GDM1 (cell line): Measurements from ENCODE around the gene CRYBA1.

Experiments used
- DNase-seq: peaks from one replicate; lab custom pipeline; 2025; lab: John Stamatoyannopoulos, UW

Gene CRYBA1

DNA sequence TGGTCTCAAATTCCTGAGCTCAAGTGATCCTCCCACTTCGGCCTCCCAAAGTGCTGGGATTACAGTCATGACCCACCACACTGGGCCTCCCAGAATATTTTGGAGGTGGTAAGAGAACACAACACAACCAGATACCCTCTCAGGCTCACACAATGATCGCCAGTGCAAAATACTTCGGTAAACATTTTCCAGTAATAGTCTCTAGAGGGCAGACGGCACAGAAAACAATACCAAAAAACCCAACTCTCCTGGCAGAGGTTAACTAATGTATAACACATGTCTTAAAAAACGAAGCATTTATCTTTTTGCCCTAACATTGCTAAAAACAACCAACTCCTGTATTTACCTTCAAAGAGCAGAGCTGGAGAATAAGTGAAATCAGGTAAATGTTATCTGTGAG is 36.8 kb downstream of the CRYBA1 start:
- no peak for DNase-seq

DNA sequence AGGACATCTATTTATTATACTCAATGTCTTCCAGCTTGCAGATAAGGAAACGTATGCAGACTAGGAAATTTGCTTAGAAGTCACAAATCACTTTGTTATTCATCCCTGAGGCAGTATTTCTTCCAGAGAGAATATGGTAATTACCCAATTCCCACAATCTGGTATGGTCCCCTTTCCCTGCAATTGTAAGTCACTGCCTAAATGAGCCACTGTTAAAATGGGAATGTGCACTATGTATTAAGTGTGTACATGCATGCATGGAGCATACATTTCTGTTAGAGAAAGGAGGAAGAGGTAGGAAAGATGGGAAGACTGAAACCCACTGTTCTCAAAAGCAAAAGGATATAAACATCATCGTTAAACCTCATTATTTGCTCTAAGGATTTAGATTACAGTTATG is 37.3 kb downstream of the CRYBA1 start:
- DNase-seq, result no peak

DNA sequence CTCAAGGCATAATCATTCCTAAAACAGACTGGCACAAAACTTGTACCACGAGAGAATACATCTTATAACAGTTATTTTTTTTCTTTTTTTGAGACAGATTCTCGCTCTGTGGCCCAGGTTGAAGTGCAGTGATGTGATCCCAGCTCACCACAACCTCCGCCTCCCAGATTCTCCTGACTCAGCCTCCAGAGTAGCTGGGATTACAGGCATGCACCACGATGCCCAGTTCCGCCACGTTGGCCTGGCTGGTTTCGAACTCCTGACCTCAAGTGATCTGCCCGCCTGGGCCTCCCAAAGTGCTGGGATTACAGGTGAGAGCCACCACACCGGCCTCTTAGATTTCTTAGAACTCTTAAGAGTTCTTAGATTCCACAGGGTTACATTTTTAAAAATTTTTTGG is 43.2 kb downstream of the CRYBA1 start:
- DNase-seq, result no peak

DNA sequence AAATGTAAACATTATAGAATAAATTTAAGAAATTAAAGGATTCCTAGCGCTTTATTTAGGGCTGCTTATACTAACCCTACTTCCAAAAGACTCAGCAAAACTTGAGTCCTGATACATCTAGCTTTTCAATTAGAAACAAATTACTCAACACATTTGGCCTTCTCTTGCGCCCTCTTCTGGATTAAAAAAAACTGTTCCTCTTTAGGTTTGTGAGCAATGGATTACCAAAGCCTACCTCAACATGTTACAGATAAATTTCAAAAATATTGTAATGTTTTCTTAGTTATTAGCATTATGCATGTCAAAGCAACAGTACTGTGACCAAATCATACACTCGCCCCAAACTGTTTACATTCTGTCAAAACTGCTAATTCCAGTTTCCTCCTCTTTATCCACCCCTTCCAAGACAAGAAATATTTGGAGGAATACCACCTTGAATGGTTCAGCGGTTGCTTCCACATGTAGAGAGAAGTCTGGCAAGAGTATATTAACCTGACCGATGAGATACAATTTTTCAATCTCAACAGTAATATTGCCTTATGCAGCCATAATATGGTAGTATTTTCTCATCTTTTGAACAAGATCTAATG is 44.6 kb downstream of the CRYBA1 start:
- DNase-seq, result no peak

DNA sequence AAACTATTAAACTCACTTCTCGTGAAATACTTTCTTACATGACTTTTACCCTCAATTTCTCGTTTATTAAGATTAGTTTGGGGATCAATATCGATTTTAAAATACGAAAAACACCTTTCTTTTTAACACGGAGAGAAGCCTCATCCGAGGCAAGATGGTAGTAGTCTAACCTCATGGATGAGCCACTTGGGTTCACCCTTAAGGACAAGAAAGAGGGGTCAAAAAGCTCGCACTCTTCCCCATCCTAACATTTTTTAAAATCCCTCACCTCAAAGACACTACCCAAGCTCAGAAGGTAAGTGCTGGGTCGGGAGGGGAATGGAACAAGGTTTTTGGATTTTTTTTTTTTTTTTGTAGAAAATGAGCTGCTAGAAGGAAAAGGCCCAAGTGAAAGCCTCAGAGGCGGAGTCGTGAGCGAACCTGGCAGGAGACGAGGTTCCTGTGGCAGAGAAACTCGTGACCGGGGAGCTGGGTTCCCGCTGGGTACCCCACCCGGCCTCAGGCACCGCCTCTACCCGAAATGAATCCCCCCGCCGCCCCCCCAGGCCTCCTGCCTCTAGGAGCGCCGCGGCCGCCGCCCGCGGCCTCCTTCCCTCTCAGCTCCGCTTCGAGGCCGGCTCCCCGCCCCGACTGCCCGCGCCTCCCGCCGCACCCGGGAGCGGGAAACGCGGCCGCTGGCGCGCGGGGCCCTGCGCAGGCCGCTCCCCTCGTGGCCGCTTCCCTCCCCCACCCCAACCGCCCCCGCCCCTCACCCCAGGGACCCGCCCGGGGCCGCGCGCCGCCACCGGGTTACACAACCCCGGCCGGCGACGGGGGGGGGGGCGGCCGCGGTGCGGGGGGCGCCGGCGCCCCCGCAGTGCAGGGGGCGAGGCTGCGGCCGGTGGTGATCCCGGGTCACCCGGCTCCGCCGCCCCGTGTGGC is 45.7 kb downstream of the CRYBA1 start:
- DNase-seq, result peak; percentile 28

DNA sequence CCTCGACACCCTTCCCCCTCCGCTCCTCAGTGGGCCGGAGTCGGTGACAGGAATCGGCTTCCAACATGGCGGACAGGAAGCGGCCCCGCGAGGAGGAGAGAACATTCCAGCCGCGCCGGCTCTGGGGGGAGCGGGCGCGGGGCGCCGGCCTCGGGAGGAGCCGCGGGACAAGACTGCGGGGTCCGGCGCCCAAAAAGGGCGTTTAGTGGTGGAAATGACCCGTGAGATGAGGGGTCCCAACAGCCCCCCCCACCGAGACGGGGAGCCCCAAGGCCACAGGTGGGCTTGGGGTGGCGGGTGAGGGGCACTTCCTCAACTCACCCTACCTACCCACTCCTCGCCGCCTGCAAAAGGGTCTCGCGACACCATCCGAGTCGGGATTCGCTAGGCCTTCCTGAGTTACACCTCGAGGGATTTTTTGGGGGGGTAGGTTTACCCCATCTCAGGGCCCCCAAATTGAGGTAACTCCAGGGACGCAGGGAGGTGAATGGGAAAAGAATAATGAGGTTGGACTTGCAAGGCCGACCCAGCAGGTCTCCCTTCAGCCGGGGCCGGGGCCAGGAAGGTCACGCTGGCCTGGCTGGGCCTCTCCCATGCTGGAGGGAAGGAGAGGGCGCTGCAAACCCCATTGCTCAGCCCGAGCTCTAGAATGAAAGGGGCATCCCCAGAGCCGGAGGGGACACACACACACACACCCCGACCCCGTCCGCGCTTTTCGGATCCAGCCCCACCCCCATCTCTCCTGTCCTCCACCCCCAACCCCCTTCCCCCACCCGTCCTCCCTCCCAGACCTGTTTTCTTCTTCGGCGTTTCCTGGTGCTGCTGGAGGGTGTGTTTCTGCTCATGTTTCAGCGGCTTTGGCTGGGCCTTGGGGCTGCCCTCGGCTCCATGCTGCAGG is 46.6 kb downstream of the CRYBA1 start:
- peak; percentile 29 for DNase-seq

DNA sequence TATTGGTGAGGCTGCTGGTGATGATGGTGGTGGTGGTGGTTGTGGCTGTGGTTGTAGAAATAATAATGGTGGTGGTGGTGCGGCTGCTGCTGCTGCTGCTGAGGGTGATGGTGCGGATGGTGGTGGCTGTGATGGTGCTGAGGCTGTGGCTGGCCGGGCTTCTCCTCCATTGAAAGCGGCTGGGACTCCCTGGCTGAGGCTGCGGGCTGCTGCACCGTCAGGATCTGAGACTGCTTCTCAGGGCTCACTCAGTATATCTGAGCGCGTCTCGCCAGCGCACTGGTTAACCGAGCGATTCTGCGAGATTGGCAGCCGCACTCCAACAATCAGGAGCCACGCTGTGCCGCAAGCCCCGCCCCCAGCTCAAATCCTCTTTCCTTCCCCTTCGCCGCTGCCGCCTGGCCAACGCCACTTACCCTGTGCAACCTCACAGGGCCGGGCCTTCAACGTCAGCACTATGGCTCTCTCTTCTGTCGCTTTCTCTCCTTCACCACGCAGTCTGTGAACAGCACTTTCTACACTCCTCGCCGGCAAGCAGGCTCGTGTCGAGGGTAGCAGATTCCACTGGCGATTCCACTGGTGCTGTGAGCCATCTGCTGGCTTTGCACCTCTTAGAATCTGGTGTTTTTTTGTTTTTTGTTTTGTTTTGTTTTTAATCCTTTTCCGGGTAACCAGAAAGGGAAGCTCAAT is 47.4 kb downstream of the CRYBA1 start, which contains the start of gene NUFIP2:
Gene NUFIP2 (minus strand): TSS at position 259 of the 690 bp plus-strand sequence. CDS start 89 bp downstream, at position 170.
- DNase-seq, result peak; percentile 99

DNA sequence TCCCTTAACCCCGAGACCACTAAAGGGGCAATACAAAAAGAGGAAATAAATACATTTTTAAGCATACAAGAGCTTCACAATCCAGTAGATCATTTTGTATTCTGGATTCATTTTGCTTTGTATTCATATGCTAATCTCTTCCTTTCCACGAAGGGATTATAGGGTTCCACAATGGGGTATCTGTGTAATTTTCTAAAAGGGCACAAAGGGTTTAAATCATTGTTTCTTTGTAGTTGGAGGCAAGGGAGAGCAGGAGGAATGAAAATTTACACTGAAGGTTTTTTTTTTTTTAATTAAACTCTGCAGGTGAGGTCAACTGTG is 47.9 kb downstream of the CRYBA1 start:
- no peak for DNase-seq

DNA sequence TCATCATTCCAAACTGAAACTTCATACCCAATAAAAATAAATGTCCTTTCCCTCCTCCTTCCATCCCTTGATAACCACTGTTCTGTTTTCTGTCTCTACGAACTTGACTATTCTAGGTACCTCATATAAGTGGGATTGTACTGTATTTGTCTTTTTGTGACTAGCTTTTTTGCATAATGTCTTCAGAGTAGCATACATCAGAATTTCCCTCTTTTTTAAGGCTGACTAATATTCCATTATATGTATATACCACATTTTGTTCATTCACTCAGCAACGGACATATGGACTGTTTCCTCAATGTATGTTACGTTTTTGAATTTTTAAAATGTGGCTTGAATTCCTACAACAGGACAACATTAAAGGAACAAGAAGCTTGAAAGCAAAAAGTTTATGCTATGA is 48.8 kb downstream of the CRYBA1 start:
- no peak for DNase-seq

DNA sequence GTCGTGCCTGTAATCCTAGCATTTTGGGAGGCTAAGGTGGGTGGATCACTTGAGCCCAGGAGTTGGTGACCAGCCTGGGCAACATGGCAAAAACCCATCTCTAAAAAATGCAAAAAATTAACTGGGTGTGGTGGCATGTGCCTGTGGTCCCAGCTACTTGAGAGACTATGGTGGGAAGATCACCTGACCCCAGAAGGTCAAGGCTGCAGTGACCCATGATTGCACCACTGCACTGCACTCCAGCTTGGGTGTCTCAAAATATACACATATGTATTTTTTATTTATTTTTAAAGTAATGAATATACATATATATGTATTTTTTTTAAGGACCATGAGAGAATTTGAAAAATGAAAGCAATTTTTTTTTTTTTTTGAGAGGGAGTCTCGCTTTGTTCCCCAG is 52.4 kb downstream of the CRYBA1 start:
- DNase-seq, result no peak

DNA sequence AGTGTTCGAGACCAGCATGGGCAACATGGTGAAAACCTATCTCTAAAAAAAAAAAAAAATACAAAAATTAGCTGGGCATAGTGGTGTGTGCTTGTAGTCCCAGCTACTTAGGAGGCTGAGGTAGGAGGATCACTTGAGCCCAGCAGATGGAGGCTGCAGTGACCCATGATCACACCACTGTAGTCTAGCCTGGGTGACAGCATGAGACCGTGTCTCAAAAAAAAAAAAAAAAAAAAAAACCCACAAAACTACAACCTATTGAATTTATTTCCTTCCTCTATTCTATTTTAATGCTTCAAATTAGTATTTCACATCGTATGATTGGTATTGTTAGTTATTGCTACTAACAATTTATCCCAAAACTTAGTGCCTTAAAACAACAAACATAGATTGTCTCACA is 56.7 kb downstream of the CRYBA1 start:
- no peak for DNase-seq
